Measurements from ENCODE around the gene ASB8.

The ASB8 gene

GRCh38 chr12:48157018-48157888 is at the start of gene ASB8:
TSS of gene ASB8 (minus strand) at chr12:48157515. CDS start at chr12:48153496, 4,019 bp downstream.
- DNase-seq (ENCODE audit: low spot score) = peak; percentile 95
- ChIA-PET POLR2A (ENCODE audit: low non-redundant PET) (interaction anchor here (0.5 to 0.6 kb wide), 2 partner anchors 140 to 213 kb away, joined by 3 to 5 read pairs; no protein-coding TSS in a partner anchor), CTCF (interaction anchor here (0.6 to 1.1 kb wide), 6 partner anchors 9 to 694 kb away, joined by 3 to 17 read pairs (median 4); no protein-coding TSS in a partner anchor)
- peak within 1 kb of the TSS; percentile 77 for H3K27ac ChIP-seq
- TF ChIP-seq, protein P1, sequence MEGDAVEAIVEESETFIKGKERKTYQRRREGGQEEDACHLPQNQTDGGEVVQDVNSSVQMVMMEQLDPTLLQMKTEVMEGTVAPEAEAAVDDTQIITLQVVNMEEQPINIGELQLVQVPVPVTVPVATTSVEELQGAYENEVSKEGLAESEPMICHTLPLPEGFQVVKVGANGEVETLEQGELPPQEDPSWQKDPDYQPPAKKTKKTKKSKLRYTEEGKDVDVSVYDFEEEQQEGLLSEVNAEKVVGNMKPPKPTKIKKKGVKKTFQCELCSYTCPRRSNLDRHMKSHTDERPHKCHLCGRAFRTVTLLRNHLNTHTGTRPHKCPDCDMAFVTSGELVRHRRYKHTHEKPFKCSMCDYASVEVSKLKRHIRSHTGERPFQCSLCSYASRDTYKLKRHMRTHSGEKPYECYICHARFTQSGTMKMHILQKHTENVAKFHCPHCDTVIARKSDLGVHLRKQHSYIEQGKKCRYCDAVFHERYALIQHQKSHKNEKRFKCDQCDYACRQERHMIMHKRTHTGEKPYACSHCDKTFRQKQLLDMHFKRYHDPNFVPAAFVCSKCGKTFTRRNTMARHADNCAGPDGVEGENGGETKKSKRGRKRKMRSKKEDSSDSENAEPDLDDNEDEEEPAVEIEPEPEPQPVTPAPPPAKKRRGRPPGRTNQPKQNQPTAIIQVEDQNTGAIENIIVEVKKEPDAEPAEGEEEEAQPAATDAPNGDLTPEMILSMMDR (conservative IDR thresholded peaks at IDR 0.05; ENCODE audit: low read depth) = peak; percentile 55

DNA sequence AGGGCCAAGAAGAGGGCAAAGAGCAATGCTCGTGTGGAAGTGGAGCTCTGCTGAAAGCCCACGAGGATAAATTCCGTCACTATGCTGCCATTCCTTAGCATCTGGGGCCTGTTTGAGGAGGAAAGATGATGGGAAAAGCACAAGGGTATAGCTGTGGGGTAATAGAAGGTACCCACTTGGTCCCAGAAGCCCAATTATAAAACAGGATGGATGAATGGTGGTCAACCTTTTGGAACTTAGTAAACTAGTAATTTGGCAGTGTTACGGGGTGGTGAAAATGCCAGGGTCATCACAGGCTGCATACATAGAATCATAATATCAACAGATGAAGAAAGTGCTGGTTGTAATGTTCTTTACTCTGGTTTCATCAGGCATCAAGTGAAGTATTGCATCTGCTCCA is 45.9 kb upstream of the ASB8 start, which contains the start of gene OR10AD1:
Gene OR10AD1 (minus strand): TSS at position 101 of the 400 bp plus-strand sequence. CDS start 0 bp downstream, at position 101.
- CTCF ChIA-PET = no interaction called here

DNA sequence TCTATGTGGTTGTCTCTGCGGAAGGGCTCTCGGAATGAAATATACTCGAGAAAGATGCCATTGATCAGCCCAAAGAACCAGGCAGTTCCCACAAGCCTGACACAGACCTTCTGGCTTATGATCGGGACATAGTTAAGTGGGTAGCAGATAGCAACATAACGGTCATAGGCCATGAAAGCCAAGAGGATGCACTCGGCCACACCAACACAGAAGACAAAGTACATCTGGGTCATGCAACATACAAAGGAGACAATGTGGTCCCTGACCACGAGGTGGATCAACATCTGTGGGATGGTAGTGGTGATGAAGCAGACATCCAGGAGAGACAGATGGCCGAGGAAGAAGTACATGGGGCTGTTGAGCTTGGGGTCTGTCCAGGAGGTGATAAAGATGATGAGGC is 45.5 kb upstream of the ASB8 start:
- no peak for DNase-seq (ENCODE audit: low spot score)
- TF ChIP-seq, protein P1 (conservative IDR thresholded peaks at IDR 0.05; ENCODE audit: low read depth) = no peak
- POLR2A ChIA-PET (ENCODE audit: low non-redundant PET) = no interaction called here
- CTCF ChIA-PET = no interaction called here
- H3K27ac ChIP-seq = no peak overlapping the region

More for the DNA sequence above, 45.9 kb upstream of the ASB8 start, which contains the start of gene OR10AD1:
- POLR2A ChIA-PET (ENCODE audit: low non-redundant PET) = no interaction called here
- no peak within 1 kb of the TSS for H3K27ac ChIP-seq
- DNase-seq (ENCODE audit: low spot score) = no peak
- TF ChIP-seq, protein P1 (conservative IDR thresholded peaks at IDR 0.05; ENCODE audit: low read depth) = no peak

- no peak for DNase-seq (ENCODE audit: low spot score)
- POLR2A ChIA-PET (ENCODE audit: low non-redundant PET) = no interaction called here
- TF ChIP-seq, protein P1 (conservative IDR thresholded peaks at IDR 0.05; ENCODE audit: low read depth) = no peak
- CTCF ChIA-PET = interaction anchor here (0.5 kb wide), 1 partner anchor 389 kb away, joined by 3 read pairs; no protein-coding TSS in a partner anchor
- no peak overlapping the region for H3K27ac ChIP-seq
Measured at GRCh38 chr12:48201516-48201915, 44.2 kb upstream of the ASB8 start.

GRCh38 chr12:48201091-48201490 is 43.8 kb upstream of the ASB8 start:
- H3K27ac ChIP-seq = no peak overlapping the region
- DNase-seq (ENCODE audit: low spot score) = no peak
- TF ChIP-seq, protein P1 (conservative IDR thresholded peaks at IDR 0.05; ENCODE audit: low read depth) = no peak
- CTCF ChIA-PET = interaction anchor here (0.5 to 1.1 kb wide), 3 partner anchors 12 to 390 kb away, joined by 3 read pairs; no protein-coding TSS in a partner anchor
- POLR2A ChIA-PET (ENCODE audit: low non-redundant PET) = no interaction called here

GRCh38 chr12:48199774-48200221 is 42.5 kb upstream of the ASB8 start:
- TF ChIP-seq, protein P1 (conservative IDR thresholded peaks at IDR 0.05; ENCODE audit: low read depth) = no peak
- no peak for DNase-seq (ENCODE audit: low spot score)
- no peak overlapping the region for H3K27ac ChIP-seq
- CTCF ChIA-PET = interaction anchor here (0.9 to 1.1 kb wide), 2 partner anchors 10 to 342 kb away, joined by 3 read pairs; no protein-coding TSS in a partner anchor
- POLR2A ChIA-PET (ENCODE audit: low non-redundant PET) = interaction anchor here (0.6 to 0.7 kb wide), 2 partner anchors 55 to 1058 kb away, joined by 3 to 4 read pairs; no protein-coding TSS in a partner anchor
